Endothelial cell of umbilical vein (primary cell): Measurements from ENCODE around the gene SLC25A34.

Experiments used
- MAX ChIP-seq: IDR thresholded peaks from 2 replicates; pipeline ENCODE4 v1.6.1; 2011; ENCODE audit not compliant: insufficient read depth, insufficient read length
- POLR2A ChIP-seq: IDR thresholded peaks from 2 replicates; pipeline ENCODE4 v1.6.1; 2012; ENCODE audit warnings: low read depth, mild to moderate bottlenecking, control low read depth, low read length
- TF ChIP-seq, protein P1 (sequence below), 2 donors: IDR thresholded peaks; 1 replicate in 1 of 2; 2 replicates in 1 of 2; pipeline ENCODE4 v1.5.1; 2011; ENCODE audit warnings: low read length in 2 of 2, mild to moderate bottlenecking in 2 of 2, moderate library complexity in 2 of 2, control low read depth in 1 of 2, inconsistent platforms in 1 of 2, low read depth in 1 of 2; ENCODE audit not compliant: insufficient read depth in 1 of 2; ENCODE audit errors: extremely low read depth in 1 of 2

DNA sequence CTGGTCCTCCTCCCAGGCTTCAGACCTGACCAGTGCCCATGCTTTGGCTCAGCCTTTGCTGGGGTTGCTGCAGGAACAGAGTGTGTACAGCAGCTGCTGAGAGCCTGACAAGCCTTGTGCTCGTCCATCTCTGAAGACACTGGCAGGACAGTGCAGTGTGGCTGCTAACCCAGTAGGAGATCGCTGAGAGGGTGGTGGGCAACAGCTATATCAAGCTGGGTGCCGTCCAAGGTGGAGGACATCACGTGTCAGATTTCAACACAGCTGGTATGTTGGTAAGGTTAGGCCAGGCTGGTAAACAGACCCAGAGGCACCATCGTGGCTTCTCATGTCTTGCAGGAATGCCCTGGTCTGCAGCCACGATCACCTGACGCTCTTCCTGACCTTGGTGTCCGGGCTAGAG lies 17.9 kb upstream of the SLC25A34 start:
- TF ChIP-seq MAX (no peak), POLR2A (no peak)
- TF ChIP-seq, protein P1, sequence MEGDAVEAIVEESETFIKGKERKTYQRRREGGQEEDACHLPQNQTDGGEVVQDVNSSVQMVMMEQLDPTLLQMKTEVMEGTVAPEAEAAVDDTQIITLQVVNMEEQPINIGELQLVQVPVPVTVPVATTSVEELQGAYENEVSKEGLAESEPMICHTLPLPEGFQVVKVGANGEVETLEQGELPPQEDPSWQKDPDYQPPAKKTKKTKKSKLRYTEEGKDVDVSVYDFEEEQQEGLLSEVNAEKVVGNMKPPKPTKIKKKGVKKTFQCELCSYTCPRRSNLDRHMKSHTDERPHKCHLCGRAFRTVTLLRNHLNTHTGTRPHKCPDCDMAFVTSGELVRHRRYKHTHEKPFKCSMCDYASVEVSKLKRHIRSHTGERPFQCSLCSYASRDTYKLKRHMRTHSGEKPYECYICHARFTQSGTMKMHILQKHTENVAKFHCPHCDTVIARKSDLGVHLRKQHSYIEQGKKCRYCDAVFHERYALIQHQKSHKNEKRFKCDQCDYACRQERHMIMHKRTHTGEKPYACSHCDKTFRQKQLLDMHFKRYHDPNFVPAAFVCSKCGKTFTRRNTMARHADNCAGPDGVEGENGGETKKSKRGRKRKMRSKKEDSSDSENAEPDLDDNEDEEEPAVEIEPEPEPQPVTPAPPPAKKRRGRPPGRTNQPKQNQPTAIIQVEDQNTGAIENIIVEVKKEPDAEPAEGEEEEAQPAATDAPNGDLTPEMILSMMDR (IDR thresholded peaks at IDR 0.05; ENCODE audit: extremely low read depth in 1 of 2, insufficient read depth in 1 of 2, low read depth in 1 of 2, low read length in 2 of 2), result no peak
